AG09319 (cell line): ENCODE results near the gene NEB.

Experiments
- DNase-seq: peaks from one replicate; pipeline ENCODE4 v3.0.0-alpha.2; 2010; ENCODE audit warnings: low read depth; ENCODE audit errors: extremely low read depth
- TF ChIP-seq, protein P1 (sequence below): IDR thresholded peaks from 2 replicates; pipeline ENCODE4 v1.5.1; 2011; ENCODE audit warnings: low read depth, mild to moderate bottlenecking, inconsistent platforms, low read length, moderate library complexity

NEB gene

DNA sequence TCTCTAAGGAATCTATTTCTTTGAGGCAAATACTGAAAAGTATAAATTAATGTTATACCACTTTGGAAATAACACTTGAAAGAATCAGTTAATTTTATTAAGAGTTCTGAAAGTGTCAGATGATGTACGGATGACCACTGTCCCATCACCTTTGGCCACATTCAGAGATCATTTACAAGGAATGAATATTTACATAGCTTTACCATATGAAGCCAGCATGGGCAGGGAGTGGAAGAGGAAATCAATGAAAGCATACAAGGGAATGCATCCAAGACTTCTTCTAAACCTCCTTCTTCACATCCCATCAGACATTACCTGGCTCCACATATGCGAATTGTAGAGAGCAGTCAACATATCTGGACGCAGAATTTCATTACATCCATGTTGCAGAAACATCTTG is 201.1 kb downstream of the NEB start:
- TF ChIP-seq, protein P1, sequence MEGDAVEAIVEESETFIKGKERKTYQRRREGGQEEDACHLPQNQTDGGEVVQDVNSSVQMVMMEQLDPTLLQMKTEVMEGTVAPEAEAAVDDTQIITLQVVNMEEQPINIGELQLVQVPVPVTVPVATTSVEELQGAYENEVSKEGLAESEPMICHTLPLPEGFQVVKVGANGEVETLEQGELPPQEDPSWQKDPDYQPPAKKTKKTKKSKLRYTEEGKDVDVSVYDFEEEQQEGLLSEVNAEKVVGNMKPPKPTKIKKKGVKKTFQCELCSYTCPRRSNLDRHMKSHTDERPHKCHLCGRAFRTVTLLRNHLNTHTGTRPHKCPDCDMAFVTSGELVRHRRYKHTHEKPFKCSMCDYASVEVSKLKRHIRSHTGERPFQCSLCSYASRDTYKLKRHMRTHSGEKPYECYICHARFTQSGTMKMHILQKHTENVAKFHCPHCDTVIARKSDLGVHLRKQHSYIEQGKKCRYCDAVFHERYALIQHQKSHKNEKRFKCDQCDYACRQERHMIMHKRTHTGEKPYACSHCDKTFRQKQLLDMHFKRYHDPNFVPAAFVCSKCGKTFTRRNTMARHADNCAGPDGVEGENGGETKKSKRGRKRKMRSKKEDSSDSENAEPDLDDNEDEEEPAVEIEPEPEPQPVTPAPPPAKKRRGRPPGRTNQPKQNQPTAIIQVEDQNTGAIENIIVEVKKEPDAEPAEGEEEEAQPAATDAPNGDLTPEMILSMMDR = no peak
- DNase-seq = no peak

DNA sequence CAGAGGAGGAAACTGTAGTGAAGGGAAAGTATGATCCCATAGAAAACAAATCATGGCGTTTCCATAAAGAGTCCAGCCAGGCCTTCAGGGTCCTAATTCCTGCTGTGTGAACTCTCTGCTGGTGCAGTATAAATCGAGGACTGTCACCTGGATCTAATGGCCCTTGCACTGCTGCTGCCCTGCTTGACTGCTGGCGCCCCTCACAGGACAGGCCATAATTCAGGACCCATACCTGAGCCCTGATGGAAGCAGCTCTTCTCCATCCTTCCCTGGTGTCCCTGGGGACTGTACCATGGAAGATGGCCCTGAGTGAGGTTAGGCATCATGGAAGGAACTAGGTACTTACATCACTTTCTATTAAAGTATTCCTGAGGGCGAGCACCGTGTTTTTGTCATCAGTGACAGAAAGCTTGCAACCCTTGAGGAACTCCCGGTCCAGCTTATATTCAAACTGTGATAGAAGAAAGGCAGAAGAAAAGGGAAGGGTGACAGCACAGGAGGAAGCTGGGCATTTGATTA is 207.6 kb downstream of the NEB start:
- DNase-seq = no peak
- TF ChIP-seq, protein P1 = no peak

- no peak for DNase-seq
- TF ChIP-seq, protein P1 = no peak
Measured at GRCh38 chr2:151525821-151526373, 208.4 kb downstream of the NEB start.

DNA sequence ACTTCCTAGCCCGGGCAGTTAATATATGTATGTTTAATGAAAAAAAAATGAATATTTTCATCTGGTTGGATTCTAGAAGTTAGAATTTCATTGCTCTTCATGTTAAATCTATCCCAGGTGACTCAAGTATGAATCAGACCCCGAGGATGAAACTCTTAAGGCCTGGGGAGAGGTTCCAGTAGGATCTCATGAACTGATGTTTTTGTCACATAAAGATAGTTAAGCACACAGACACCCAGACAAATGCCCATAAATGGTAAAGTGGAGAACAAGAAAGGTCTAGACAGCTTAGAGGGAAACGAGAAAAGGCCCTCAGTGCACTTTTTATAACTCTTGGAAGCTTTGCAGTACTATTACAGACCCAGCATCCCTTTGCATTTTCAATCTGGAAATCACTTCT is 210.4 kb downstream of the NEB start:
- TF ChIP-seq, protein P1 = no peak
- no peak for DNase-seq

DNA sequence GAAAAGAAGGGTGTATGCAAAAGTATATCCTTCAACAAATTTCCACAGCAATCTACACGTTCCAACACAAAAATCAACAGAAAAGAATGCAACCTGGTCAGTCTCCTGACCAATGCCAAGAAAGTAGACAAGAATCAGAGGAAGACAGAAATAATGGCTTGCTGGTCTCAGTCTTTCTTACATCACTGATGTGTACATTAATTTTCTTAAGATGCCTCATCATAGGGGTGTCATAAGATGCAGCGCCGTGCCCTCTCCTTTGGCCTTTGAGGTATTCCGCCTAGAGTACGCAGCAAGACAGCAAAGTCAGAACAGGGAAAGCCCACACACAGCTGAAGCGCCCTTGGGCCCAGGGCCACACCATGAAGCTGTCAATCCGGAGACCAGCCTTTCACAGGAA is 211.7 kb downstream of the NEB start:
- DNase-seq = no peak
- TF ChIP-seq, protein P1 = no peak

DNA sequence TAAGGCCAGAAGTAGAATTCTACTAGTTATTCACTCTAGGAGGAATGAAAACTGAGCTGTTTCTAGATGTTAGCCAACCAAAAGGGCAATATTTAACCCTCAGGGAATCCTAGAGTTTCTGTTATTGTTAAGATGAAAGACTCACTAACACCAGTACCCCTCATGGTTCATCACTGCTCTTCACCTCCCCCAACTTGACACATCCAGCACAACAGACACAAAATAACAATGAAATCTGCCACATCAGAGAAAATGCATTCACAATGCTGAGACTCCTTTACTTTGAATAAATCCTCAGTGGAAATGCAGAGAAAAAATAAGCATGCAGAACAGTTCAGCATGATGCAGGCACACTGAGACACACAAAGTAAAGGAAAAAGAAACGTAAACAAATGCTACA is 213.3 kb downstream of the NEB start:
- TF ChIP-seq, protein P1 = no peak
- DNase-seq = no peak

GRCh38 chr2:151518802-151519201 is 215.5 kb downstream of the NEB start:
- TF ChIP-seq, protein P1 = no peak
- no peak for DNase-seq
